ENCODE data around the gene IL23R.

DNA sequence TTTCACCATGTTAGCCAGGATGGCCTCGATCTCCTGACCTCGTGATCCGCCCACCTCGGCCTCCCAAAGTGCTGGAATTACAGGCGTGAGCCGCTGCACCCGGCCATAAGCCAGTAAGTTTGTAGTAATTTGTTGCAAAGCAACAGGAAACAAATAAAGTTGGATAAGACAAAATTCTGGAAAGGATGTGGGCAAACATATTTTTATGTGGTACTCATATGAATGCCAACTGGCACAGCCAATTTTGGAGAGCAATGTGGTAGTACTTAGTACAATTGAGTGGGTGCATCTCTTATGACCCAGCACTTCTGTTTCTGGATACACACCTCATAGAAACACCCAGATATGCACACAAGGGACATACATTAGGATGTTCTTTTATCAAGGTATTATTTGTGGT is 133.0 kb downstream of the IL23R start:
- TF ChIP-seq CTCF (IDR thresholded peaks at IDR 0.05; ENCODE audit: extremely low read depth in 1 of 2, insufficient read depth in 1 of 2, low read depth in 1 of 2, low read length in 2 of 2) (no peak), JUN (IDR thresholded peaks at IDR 0.05; ENCODE audit: borderline replicate concordance, insufficient read depth, insufficient read length, low read depth) (no peak), EZH2 (IDR thresholded peaks at IDR 0.05; ENCODE audit: borderline replicate concordance, low read depth, low read length, severe bottlenecking) (no peak), POLR2A (IDR thresholded peaks at IDR 0.05; ENCODE audit: low read depth, low read length) (no peak), POLR2AphosphoS5 (IDR thresholded peaks at IDR 0.05; ENCODE audit: insufficient read depth, low read depth, low read length) (no peak)
